ENCODE results near the gene CASQ1. TPM values are rescaled to one million over a fixed set of nuclear protein-coding genes. Genes with fewer than 3 reads are reported as not detected.

CASQ1 gene
- total RNA-seq, 4 donors from 2014 or later, result 0.48 to 0.69 TPM; not detected in 2

- no peak for DNase-seq (ENCODE audit: low spot score)
- no peak for ATAC-seq (ENCODE audit: low FRiP score)
- TF ChIP-seq CTCF (IDR thresholded peaks at IDR 0.05), result no peak
Measured at GRCh38 chr1:160151303-160151702, 39.1 kb upstream of the CASQ1 start, which contains the start of gene ATP1A4. TSS of gene ATP1A4 (plus strand) at chr1:160151603. CDS start at chr1:160152041, 438 bp downstream.

GRCh38 chr1:160154790-160155189, 35.6 kb upstream of the CASQ1 start:
- ATAC-seq (ENCODE audit: low FRiP score) (no peak), DNase-seq (ENCODE audit: low spot score) (no peak)
- TF ChIP-seq CTCF (IDR thresholded peaks at IDR 0.05), result no peak

- no peak for ATAC-seq (ENCODE audit: low FRiP score)
Measured at GRCh38 chr1:160156361-160156760, 34.0 kb upstream of the CASQ1 start.

GRCh38 chr1:160157174-160157573, 33.2 kb upstream of the CASQ1 start:
- ATAC-seq (ENCODE audit: low FRiP score), result no peak
- no peak for TF ChIP-seq CTCF (IDR thresholded peaks at IDR 0.05)

More at GRCh38 chr1:160156361-160156760, 34.0 kb upstream of the CASQ1 start:
- DNase-seq (ENCODE audit: low spot score), result no peak
- no peak for TF ChIP-seq CTCF (IDR thresholded peaks at IDR 0.05)

GRCh38 chr1:160158031-160158430, 32.3 kb upstream of the CASQ1 start:
- TF ChIP-seq CTCF (IDR thresholded peaks at IDR 0.05), result no peak
- ATAC-seq (ENCODE audit: low FRiP score) (no peak), DNase-seq (ENCODE audit: low spot score) (no peak)

More at GRCh38 chr1:160157174-160157573, 33.2 kb upstream of the CASQ1 start:
- no peak for DNase-seq (ENCODE audit: low spot score)

- ATAC-seq (ENCODE audit: low FRiP score), result no peak
- no peak for TF ChIP-seq CTCF (IDR thresholded peaks at IDR 0.05)
- DNase-seq (ENCODE audit: low spot score), result no peak
Measured at GRCh38 chr1:160158534-160158933, 31.8 kb upstream of the CASQ1 start.

GRCh38 chr1:160159846-160160245, 30.5 kb upstream of the CASQ1 start:
- TF ChIP-seq CTCF (IDR thresholded peaks at IDR 0.05), result no peak
- DNase-seq (ENCODE audit: low spot score) (no peak), ATAC-seq (ENCODE audit: low FRiP score) (no peak)

Data from omental fat pad (tissue), 4 donors.